PC-9 (cell line): ENCODE measurements around the gene EML1. TPM values are rescaled to one million over a fixed set of nuclear protein-coding genes. Genes with fewer than 3 reads are reported as not detected.

Source experiments
- BruUV-seq: library from RNA; stranded (reverse); fragments of 400-500 nt; replicated peaks from 2 replicates; lab custom pipeline; 2021; lab: Mats Ljungman, UMichigan
- CTCF ChIA-PET: fragments of 300-600 bp; sonication (Branson Sonifier 250); formaldehyde crosslinking; loops from one replicate; lab custom pipeline; 2022; ENCODE audit warnings: antibody characterized with exemption; lab: Charles Lee
- POLR2A ChIA-PET: fragments of 300-600 bp; sonication (Branson Sonifier 250); formaldehyde crosslinking; loops from one replicate; lab custom pipeline; 2022; ENCODE audit warnings: antibody characterized with exemption; ENCODE audit not compliant: unreplicated experiment; lab: Charles Lee
- DNase-seq, 2 experiments: peaks; one replicate each; pipeline versions ENCODE4 v3.0.0 to v3.0.0-alpha.2; 2015 to 2022; ENCODE audit warnings: mixed read lengths in 1 of 2
- H2AFZ ChIP-seq: fragments of 200-600 bp; sonication (generic); 2 replicates; pipeline ENCODE4 v1.8.1; 2017; ENCODE audit warnings: antibody characterized with exemption
- H3F3A ChIP-seq: fragments of 200-600 bp; sonication (generic); 2 replicates; pipeline ENCODE4 v1.8.1; 2017; ENCODE audit warnings: antibody characterized with exemption, mild to moderate bottlenecking, low read depth; ENCODE audit not compliant: insufficient read depth
- H3K27ac ChIP-seq: fragments of 200-600 bp; sonication (generic); 2 replicates; pipeline ENCODE4 v1.6.1; 2016; ENCODE audit warnings: mixed run types
- H3K27me3 ChIP-seq: fragments of 200-600 bp; sonication (generic); 2 replicates; pipeline ENCODE4 v1.6.1; 2016; ENCODE audit warnings: low read depth, mixed run types; ENCODE audit not compliant: insufficient read depth
- H3K36me3 ChIP-seq: fragments of 200-600 bp; sonication (generic); 2 replicates; pipeline ENCODE4 v1.6.1; 2016; ENCODE audit warnings: low read depth, mixed run types
- H3K4me1 ChIP-seq: fragments of 200-600 bp; sonication (generic); replicated peaks from 2 replicates; pipeline ENCODE4 v1.6.1; 2016; ENCODE audit warnings: mixed run types; ENCODE audit not compliant: insufficient read depth
- H3K4me2 ChIP-seq: fragments of 200-600 bp; sonication (generic); 2 replicates; pipeline ENCODE4 v1.6.1; 2017; ENCODE audit warnings: mixed run types
- H3K4me3 ChIP-seq: fragments of 200-600 bp; sonication (generic); 2 replicates; pipeline ENCODE4 v1.6.1; 2016; ENCODE audit warnings: mixed run types
- H3K79me2 ChIP-seq: fragments of 200-600 bp; sonication (generic); 2 replicates; pipeline ENCODE4 v1.6.1; 2017; ENCODE audit warnings: low read depth, mixed run types
- H3K9me2 ChIP-seq: fragments of 200-600 bp; sonication (generic); 2 replicates; pipeline ENCODE4 v1.8.1; 2017; ENCODE audit warnings: mild to moderate bottlenecking; ENCODE audit not compliant: insufficient read depth
- H3K9me3 ChIP-seq: fragments of 200-600 bp; sonication (generic); 2 replicates; pipeline ENCODE4 v1.8.1; 2016; ENCODE audit warnings: low read depth; ENCODE audit not compliant: insufficient read depth
- H4K20me1 ChIP-seq: fragments of 200-600 bp; sonication (generic); 2 replicates; pipeline ENCODE4 v1.8.1; 2017; ENCODE audit not compliant: insufficient read depth
- EZH2 ChIP-seq: fragments of 200-600 bp; sonication (generic); IDR thresholded peaks from 2 replicates; pipeline ENCODE4 v1.8.0; 2017; ENCODE audit warnings: antibody characterized with exemption, low read depth
- intact Hi-C: fragments of 100-400 bp; cut with micrococcal nuclease; formaldehyde crosslinking; loops from one replicate; pipeline ENCODE4 v1.10.0; 2022; ENCODE audit not compliant: unreplicated experiment
- total RNA-seq: library from RNA; stranded (reverse); gene quantifications from 2 replicates; pipeline ENCODE4 v1.2.3, GENCODE V29; 2021
- TF ChIP-seq, protein P1 (sequence below): fragments of 200-600 bp; sonication (generic); conservative IDR thresholded peaks from 2 replicates; pipeline ENCODE4 v1.6.1; 2017; ENCODE audit warnings: mixed run types, antibody characterized with exemption, mild to moderate bottlenecking, moderate library complexity

EML1 gene
- total RNA-seq, 1 experiment from 2014 or later, result 1.8 TPM

DNA sequence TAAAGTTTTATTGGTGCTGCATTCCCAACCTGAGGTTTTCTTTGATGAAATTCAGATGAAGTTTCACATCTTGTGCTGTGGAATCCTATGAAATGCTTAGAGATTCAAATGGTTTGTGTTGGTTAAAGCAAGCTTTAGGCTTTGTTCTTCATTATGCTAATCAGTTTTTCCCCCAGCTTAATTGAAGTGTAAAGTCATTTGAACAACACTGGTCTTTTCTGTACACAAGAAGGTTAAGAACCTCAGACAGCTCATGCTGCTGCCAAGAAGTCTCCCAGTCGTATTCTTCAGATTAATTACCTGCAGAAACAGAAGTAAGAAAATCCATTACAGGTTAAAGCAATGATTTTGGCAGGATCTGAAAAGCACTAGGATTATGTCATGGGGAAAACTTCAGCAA, 48.9 kb downstream of the EML1 start:
- TF ChIP-seq EZH2, result no peak
- TF ChIP-seq, protein P1, sequence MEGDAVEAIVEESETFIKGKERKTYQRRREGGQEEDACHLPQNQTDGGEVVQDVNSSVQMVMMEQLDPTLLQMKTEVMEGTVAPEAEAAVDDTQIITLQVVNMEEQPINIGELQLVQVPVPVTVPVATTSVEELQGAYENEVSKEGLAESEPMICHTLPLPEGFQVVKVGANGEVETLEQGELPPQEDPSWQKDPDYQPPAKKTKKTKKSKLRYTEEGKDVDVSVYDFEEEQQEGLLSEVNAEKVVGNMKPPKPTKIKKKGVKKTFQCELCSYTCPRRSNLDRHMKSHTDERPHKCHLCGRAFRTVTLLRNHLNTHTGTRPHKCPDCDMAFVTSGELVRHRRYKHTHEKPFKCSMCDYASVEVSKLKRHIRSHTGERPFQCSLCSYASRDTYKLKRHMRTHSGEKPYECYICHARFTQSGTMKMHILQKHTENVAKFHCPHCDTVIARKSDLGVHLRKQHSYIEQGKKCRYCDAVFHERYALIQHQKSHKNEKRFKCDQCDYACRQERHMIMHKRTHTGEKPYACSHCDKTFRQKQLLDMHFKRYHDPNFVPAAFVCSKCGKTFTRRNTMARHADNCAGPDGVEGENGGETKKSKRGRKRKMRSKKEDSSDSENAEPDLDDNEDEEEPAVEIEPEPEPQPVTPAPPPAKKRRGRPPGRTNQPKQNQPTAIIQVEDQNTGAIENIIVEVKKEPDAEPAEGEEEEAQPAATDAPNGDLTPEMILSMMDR, result no peak
- no peak overlapping the region for H3K4me3 ChIP-seq
- intact Hi-C loops, result no loop called here
- no peaks in the 10 kb centered on the region for H3K4me1 ChIP-seq
- no peaks in the 10 kb centered on the region for H3K79me2 ChIP-seq
- H3K36me3 ChIP-seq, result no peaks in the 10 kb centered on the region
- H3K9me3 ChIP-seq, result 0 out of 2 replicates have a peak, but pooled peaks cover 3% of the 10 kb centered on the region
- no peaks in the 10 kb centered on the region for H3K9me2 ChIP-seq
- DNase-seq, result no peak
- H3K27me3 ChIP-seq, result no peaks in the 10 kb centered on the region
- ChIA-PET CTCF (no interaction called here), POLR2A (no interaction called here)
- no peak overlapping the region for H3K27ac ChIP-seq
- BruUV-seq, result no TSS peak
- no peak overlapping the region for H2AFZ ChIP-seq
- H3K4me2 ChIP-seq, result no peak overlapping the region
- no peaks in the 10 kb centered on the region for H3F3A ChIP-seq
- H4K20me1 ChIP-seq, result no peaks in the 10 kb centered on the region

DNA sequence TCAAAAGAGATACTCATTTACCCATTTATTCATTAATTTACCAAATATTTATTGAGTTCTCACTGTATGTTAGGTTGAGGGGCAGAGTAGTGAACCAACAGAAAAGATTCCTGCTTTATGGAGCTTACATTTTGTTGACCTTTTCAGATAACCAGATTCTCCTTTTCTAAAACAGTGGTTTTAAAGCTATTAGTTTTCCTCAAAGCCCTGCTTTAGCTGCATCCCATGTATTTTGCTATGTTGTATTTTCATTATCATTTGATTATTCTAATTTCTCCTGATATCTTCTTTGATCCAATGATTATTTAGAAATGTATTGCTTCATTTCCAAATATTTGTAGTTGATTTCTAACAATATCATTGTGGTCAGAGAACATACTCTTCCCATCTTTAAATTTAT, 53.6 kb downstream of the EML1 start:
- no peak for TF ChIP-seq EZH2
- TF ChIP-seq, protein P1, result no peak
- H3K4me2 ChIP-seq, result no peak overlapping the region
- no peaks in the 10 kb centered on the region for H3K36me3 ChIP-seq
- H3K9me2 ChIP-seq, result no peaks in the 10 kb centered on the region
- no peak overlapping the region for H3K27ac ChIP-seq
- intact Hi-C loops, result no loop called here
- ChIA-PET CTCF (interaction anchor here (0.6 kb wide), 1 partner anchor 70 kb away, joined by 3 read pairs; no protein-coding TSS in a partner anchor), POLR2A (no interaction called here)
- no peak for DNase-seq
- H3K27me3 ChIP-seq, result no peaks in the 10 kb centered on the region
- no peak overlapping the region for H2AFZ ChIP-seq
- H3F3A ChIP-seq, result no peaks in the 10 kb centered on the region
- H3K9me3 ChIP-seq, result 0 out of 2 replicates have a peak, but pooled peaks cover 4% of the 10 kb centered on the region
- H3K4me1 ChIP-seq, result no peaks in the 10 kb centered on the region
- no TSS peak for BruUV-seq
- no peaks in the 10 kb centered on the region for H4K20me1 ChIP-seq
- no peak overlapping the region for H3K4me3 ChIP-seq
- no peaks in the 10 kb centered on the region for H3K79me2 ChIP-seq

GRCh38 chr14:99850709-99851108, 57.5 kb downstream of the EML1 start:
- Histone ChIP-seq H2AFZ (no peak overlapping the region), H4K20me1 (no peaks in the 10 kb centered on the region), H3F3A (no peaks in the 10 kb centered on the region), H3K27ac (no peak overlapping the region), H3K4me3 (no peak overlapping the region), H3K27me3 (no peaks in the 10 kb centered on the region), H3K4me2 (no peak overlapping the region), H3K36me3 (no peaks in the 10 kb centered on the region), H3K9me3 (0 out of 2 replicates have a peak, but pooled peaks cover 4% of the 10 kb centered on the region), H3K9me2 (no peaks in the 10 kb centered on the region), H3K4me1 (no peaks in the 10 kb centered on the region), H3K79me2 (no peaks in the 10 kb centered on the region)
- TF ChIP-seq, protein P1, result no peak
- TF ChIP-seq EZH2, result no peak
- intact Hi-C loops, result no loop called here
- ChIA-PET POLR2A (no interaction called here), CTCF (no interaction called here)
- BruUV-seq, result no TSS peak
- no peak for DNase-seq
